Measurements from ENCODE around the gene NR2C1. TPM values are rescaled to one million over a fixed set of nuclear protein-coding genes. Genes with fewer than 3 reads are reported as not detected.

NR2C1 gene
- total RNA-seq, 1 experiment from 2014 or later: 33.7 TPM

GRCh38 chr12:94987801-94988200, 85.6 kb downstream of the NR2C1 start:
- ChIA-PET POLR2A (no interaction called here), CTCF (no interaction called here), RAD21 (ENCODE audit: low non-redundant PET in 1 of 2, low total read pairs in 2 of 2, uncharacterized antibody in 2 of 2, unreplicated experiment in 2 of 2) (no interaction called here)
- Histone ChIP-seq H3K4me2 (ENCODE audit: low read length) (no peak overlapping the region), H3K9me2 (ENCODE audit: insufficient read depth) (no peaks in the 10 kb centered on the region), H3K9me3 (ENCODE audit: control insufficient read depth in 1 of 2, insufficient read depth in 1 of 2, low read depth in 1 of 2, low read length in 2 of 2) (no peaks in the 10 kb centered on the region), H3K36me3 (ENCODE audit: control insufficient read depth in 1 of 2, insufficient read depth in 2 of 2, low read length in 2 of 2) (peaks cover 2 to 6% of the 10 kb centered on the region in 2 experiments; a peak in 2 of 4 replicates), H3K9ac (ENCODE audit: low read length) (no peak overlapping the region), H4K20me1 (ENCODE audit: insufficient read depth) (no peaks in the 10 kb centered on the region), H3K79me2 (ENCODE audit: insufficient read depth, low read length) (peaks cover 16% of the 10 kb centered on the region), H3K4me3 (replicated peaks in 1 of 2; ENCODE audit: low read depth in 1 of 2, low read length in 2 of 2) (no peak overlapping the region), H3K27me3 (ENCODE audit: insufficient read depth, low read length) (no peaks in the 10 kb centered on the region), H2AFZ (ENCODE audit: low read depth, low read length, poor library complexity, severe bottlenecking) (no peak overlapping the region), H3K4me1 (ENCODE audit: control insufficient read depth in 1 of 2, insufficient read depth in 2 of 2, low read length in 2 of 2) (no peaks in the 10 kb centered on the region; a peak in 1 of 4 replicates), H3K27ac (ENCODE audit: low read depth, low read length) (no peak overlapping the region)
- intact Hi-C loops (cut with micrococcal nuclease): no loop called here
- no TSS peak for BruUV-seq (replicated peaks)
- ATAC-seq: no peak
- DNase-seq (ENCODE audit: low read depth, low spot score): no peak
- no peak for TF ChIP-seq CTCF (IDR thresholded peaks at IDR 0.05 in 2 of 3, conservative IDR thresholded peaks at IDR 0.05 in 1 of 3; ENCODE audit: borderline replicate concordance in 1 of 3, insufficient read depth in 1 of 3, low read depth in 2 of 3, low read length in 2 of 3)
- no peak for TF ChIP-seq SRF (IDR thresholded peaks at IDR 0.05; ENCODE audit: low read depth)
- no peak for TF ChIP-seq EGR1 (IDR thresholded peaks at IDR 0.05; ENCODE audit: low read depth)
- TF ChIP-seq SIN3A (IDR thresholded peaks at IDR 0.05; ENCODE audit: low read depth): no peak
- TF ChIP-seq CEBPB (IDR thresholded peaks at IDR 0.05; ENCODE audit: low read depth): no peak
- no peak for TF ChIP-seq RAD21 (IDR thresholded peaks at IDR 0.05; ENCODE audit: low read depth)
- TF ChIP-seq EZH2phosphoT487 (IDR thresholded peaks at IDR 0.05; ENCODE audit: borderline replicate concordance): no peak
- TF ChIP-seq POLR2A (IDR thresholded peaks at IDR 0.05; ENCODE audit: borderline replicate concordance, extremely low read depth, insufficient read depth, insufficient read length): no peak
- no peak for TF ChIP-seq MAX (IDR thresholded peaks at IDR 0.05)
- TF ChIP-seq, protein P1, sequence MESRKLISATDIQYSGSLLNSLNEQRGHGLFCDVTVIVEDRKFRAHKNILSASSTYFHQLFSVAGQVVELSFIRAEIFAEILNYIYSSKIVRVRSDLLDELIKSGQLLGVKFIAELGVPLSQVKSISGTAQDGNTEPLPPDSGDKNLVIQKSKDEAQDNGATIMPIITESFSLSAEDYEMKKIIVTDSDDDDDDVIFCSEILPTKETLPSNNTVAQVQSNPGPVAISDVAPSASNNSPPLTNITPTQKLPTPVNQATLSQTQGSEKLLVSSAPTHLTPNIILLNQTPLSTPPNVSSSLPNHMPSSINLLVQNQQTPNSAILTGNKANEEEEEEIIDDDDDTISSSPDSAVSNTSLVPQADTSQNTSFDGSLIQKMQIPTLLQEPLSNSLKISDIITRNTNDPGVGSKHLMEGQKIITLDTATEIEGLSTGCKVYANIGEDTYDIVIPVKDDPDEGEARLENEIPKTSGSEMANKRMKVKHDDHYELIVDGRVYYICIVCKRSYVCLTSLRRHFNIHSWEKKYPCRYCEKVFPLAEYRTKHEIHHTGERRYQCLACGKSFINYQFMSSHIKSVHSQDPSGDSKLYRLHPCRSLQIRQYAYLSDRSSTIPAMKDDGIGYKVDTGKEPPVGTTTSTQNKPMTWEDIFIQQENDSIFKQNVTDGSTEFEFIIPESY (IDR thresholded peaks at IDR 0.05; ENCODE audit: extremely low read depth, insufficient replicate concordance, low read length): no peak
- TF ChIP-seq ZFX (IDR thresholded peaks at IDR 0.05): no peak
- TF ChIP-seq FOSL1 (IDR thresholded peaks at IDR 0.05; ENCODE audit: low read depth): no peak
- TF ChIP-seq SP1 (IDR thresholded peaks at IDR 0.05; ENCODE audit: low read depth): no peak
